ENCODE results near the gene TMEM143. TPM values are rescaled to one million over a fixed set of nuclear protein-coding genes. Genes with fewer than 3 reads are reported as not detected.

Gene TMEM143
- total and polyA plus RNA-seq, 2 of the 8 experiments (the other 6 are each of a cell fraction or from before 2014, with no cell fraction given): 14.2 to 19.1 TPM

GRCh38 chr19:48351341-48351752, 12.4 kb downstream of the TMEM143 start (continued):
- TF ChIP-seq ATF3 (IDR thresholded peaks at IDR 0.05; ENCODE audit: insufficient read depth, low read depth, low read length): no peak
- peak in 1 of 2 experiments; percentile 99; a peak in 1 of 4 replicates for TF ChIP-seq HDAC2 (IDR thresholded peaks at IDR 0.05; ENCODE audit: borderline replicate concordance in 1 of 2, low read depth in 2 of 2, low read length in 2 of 2)
